ENCODE measurements around the gene MPP1.
A peak's percentile ranks its signal among the peaks of the same experiment; 100 is the strongest.
"Not testable (repeated sequence)": the region's sequence is repeated elsewhere in the genome, so short reads cannot be mapped to it uniquely, and the experiment has no call there.

Gene MPP1

GRCh38 chrX:154804957-154805695 lies at the start of gene MPP1:
TSS of gene MPP1 (minus strand) at chrX:154805485. CDS start at chrX:154805373, 112 bp downstream.
- DNase-seq (ENCODE audit: low read depth in 2 of 2), result peak; percentile 38 to 53

GRCh38 chrX:154850957-154851611 lies 45.8 kb upstream of the MPP1 start:
- no peak for DNase-seq (ENCODE audit: low read depth in 2 of 2)

- no peak for DNase-seq (ENCODE audit: low read depth in 2 of 2)
Measured at GRCh38 chrX:154840856-154841255, 35.6 kb upstream of the MPP1 start.

- DNase-seq (ENCODE audit: low read depth in 2 of 2), result no peak
Measured at GRCh38 chrX:154836163-154836562, 30.9 kb upstream of the MPP1 start.

- no peak for DNase-seq (ENCODE audit: low read depth in 2 of 2)
Measured at GRCh38 chrX:154834562-154834961, 29.3 kb upstream of the MPP1 start, which contains the start of gene SMIM9. TSS of gene SMIM9 (minus strand) at chrX:154834662. CDS start at chrX:154830856, 3,806 bp downstream.

- DNase-seq (ENCODE audit: low read depth in 2 of 2), result no peak
Measured at GRCh38 chrX:154833746-154834274, 28.5 kb upstream of the MPP1 start.

GRCh38 chrX:154829926-154830442 lies 24.7 kb upstream of the MPP1 start:
- no peak for DNase-seq (ENCODE audit: low read depth in 2 of 2)

- no peak for DNase-seq (ENCODE audit: low read depth in 2 of 2)
Measured at GRCh38 chrX:154829134-154829533, 23.8 kb upstream of the MPP1 start.

- DNase-seq (ENCODE audit: low read depth in 2 of 2), result no peak
Measured at GRCh38 chrX:154828016-154828408, 22.7 kb upstream of the MPP1 start.

GRCh38 chrX:154827194-154828015 lies 22.1 kb upstream of the MPP1 start:
- no peak for DNase-seq (ENCODE audit: low read depth in 2 of 2)

GRCh38 chrX:154825586-154825985 lies 20.3 kb upstream of the MPP1 start:
- not testable (repeated sequence) for DNase-seq (ENCODE audit: low read depth in 2 of 2)

GRCh38 chrX:154824638-154825037 lies 19.4 kb upstream of the MPP1 start:
- DNase-seq (ENCODE audit: low read depth in 2 of 2), result no peak

- DNase-seq (ENCODE audit: low read depth in 2 of 2), result no peak
Measured at GRCh38 chrX:154822029-154822428, 16.7 kb upstream of the MPP1 start.

- DNase-seq (ENCODE audit: low read depth in 2 of 2), result no peak
Measured at GRCh38 chrX:154821523-154821922, 16.2 kb upstream of the MPP1 start.

- no peak for DNase-seq (ENCODE audit: low read depth in 2 of 2)
Measured at GRCh38 chrX:154819771-154820341, 14.6 kb upstream of the MPP1 start.

GRCh38 chrX:154818916-154819770 lies 13.9 kb upstream of the MPP1 start:
- DNase-seq (ENCODE audit: low read depth in 2 of 2), result no peak

- not testable (repeated sequence) for DNase-seq (ENCODE audit: low read depth in 2 of 2)
Measured at GRCh38 chrX:154817048-154817618, 11.8 kb upstream of the MPP1 start.

GRCh38 chrX:154816326-154816898 lies 11.1 kb upstream of the MPP1 start:
- DNase-seq (ENCODE audit: low read depth in 2 of 2), result not testable (repeated sequence)

- no peak for DNase-seq (ENCODE audit: low read depth in 2 of 2)
Measured at GRCh38 chrX:154815274-154815818, 10.1 kb upstream of the MPP1 start.

- DNase-seq (ENCODE audit: low read depth in 2 of 2), result no peak
Measured at GRCh38 chrX:154813801-154814200, 8.5 kb upstream of the MPP1 start.

Measured in stimulated activated CD8-positive, alpha-beta memory T cell treated with anti-CD3 and anti-CD28 coated beads, Interleukin-15, amount 100 ng/mL, for 4 hours (primary cell).